ENCODE data around the gene NCKAP5. TPM values are rescaled to one million over a fixed set of nuclear protein-coding genes. Genes with fewer than 3 reads are reported as not detected.

Gene NCKAP5
- total and polyA plus RNA-seq, 2 donors = 1.9 to 2.0 TPM

DNA sequence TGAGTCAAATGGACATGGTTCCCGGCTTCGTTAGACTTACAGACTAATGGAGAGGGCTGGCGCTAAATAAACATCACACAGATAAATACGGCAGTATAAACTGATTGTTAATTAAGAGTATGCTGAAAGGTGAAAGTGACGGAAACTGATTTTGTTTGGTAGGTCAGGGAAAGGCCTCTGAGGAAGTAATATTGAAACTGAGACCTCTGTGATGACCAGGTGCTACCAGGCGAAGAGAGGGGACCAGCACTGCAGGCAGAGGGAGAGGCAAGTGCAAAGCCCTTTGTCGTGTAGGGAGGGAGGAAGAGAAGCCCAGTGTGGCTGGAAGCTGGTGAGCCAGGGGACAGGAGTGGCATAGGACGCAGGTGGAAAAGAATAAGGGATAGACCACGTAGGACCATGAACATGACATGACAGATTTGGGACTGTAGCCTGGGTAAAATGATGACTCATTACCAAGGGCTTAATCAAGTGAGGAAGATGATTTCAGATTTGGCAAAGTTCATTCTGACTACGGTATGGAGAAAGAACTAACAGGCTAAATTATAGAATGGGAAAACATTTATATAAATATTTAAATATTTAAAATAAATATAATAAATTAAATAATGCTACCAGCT lies 433.1 kb downstream of the NCKAP5 start:
- H3K4me1 ChIP-seq (ENCODE audit: control insufficient read depth in 2 of 2, insufficient read depth in 2 of 2, low read length in 2 of 2) = no peaks in the 10 kb centered on the region
- H3K9me3 ChIP-seq (ENCODE audit: control insufficient read depth in 2 of 2, insufficient read depth in 1 of 2, low read length in 1 of 2) = no peaks in the 10 kb centered on the region
- H3K27me3 ChIP-seq (ENCODE audit: control insufficient read depth in 2 of 2, insufficient read depth in 1 of 2, low read length in 1 of 2) = no peaks in the 10 kb centered on the region
- 93% methylated on average over 10 of the region's 10 CpGs for WGBS
- no peak overlapping the region for H3K4me3 ChIP-seq (ENCODE audit: low read length in 2 of 2)
- H3K36me3 ChIP-seq (ENCODE audit: control insufficient read depth in 2 of 2, insufficient read depth in 2 of 2, low read length in 1 of 2) = no peaks in the 10 kb centered on the region
- no peak for DNase-seq (ENCODE audit: low read depth in 6 of 9, low spot score in 9 of 9)
- no peak overlapping the region for H3K27ac ChIP-seq (ENCODE audit: low read depth in 1 of 2, low read length in 1 of 2)

- H3K27ac ChIP-seq (ENCODE audit: low read depth in 1 of 2, low read length in 1 of 2) = no peak overlapping the region
- WGBS = 57% methylated on average over 3 of the region's 3 CpGs
- H3K27me3 ChIP-seq (ENCODE audit: control insufficient read depth in 2 of 2, insufficient read depth in 1 of 2, low read length in 1 of 2) = no peaks in the 10 kb centered on the region
- H3K36me3 ChIP-seq (ENCODE audit: control insufficient read depth in 2 of 2, insufficient read depth in 2 of 2, low read length in 1 of 2) = no peaks in the 10 kb centered on the region
- no peak for DNase-seq (ENCODE audit: low read depth in 6 of 9, low spot score in 9 of 9)
- no peaks in the 10 kb centered on the region for H3K4me1 ChIP-seq (ENCODE audit: control insufficient read depth in 2 of 2, insufficient read depth in 2 of 2, low read length in 2 of 2)
- no peak overlapping the region for H3K4me3 ChIP-seq (ENCODE audit: low read length in 2 of 2)
- no peaks in the 10 kb centered on the region for H3K9me3 ChIP-seq (ENCODE audit: control insufficient read depth in 2 of 2, insufficient read depth in 1 of 2, low read length in 1 of 2)
Observed at GRCh38 chr2:133130548-133131246, 437.6 kb downstream of the NCKAP5 start.

- Histone ChIP-seq H3K4me1 (ENCODE audit: control insufficient read depth in 2 of 2, insufficient read depth in 2 of 2, low read length in 2 of 2) (no peaks in the 10 kb centered on the region), H3K36me3 (ENCODE audit: control insufficient read depth in 2 of 2, insufficient read depth in 2 of 2, low read length in 1 of 2) (no peaks in the 10 kb centered on the region), H3K9me3 (ENCODE audit: control insufficient read depth in 2 of 2, insufficient read depth in 1 of 2, low read length in 1 of 2) (no peaks in the 10 kb centered on the region), H3K27me3 (ENCODE audit: control insufficient read depth in 2 of 2, insufficient read depth in 1 of 2, low read length in 1 of 2) (no peaks in the 10 kb centered on the region), H3K27ac (ENCODE audit: low read depth in 1 of 2, low read length in 1 of 2) (no peak overlapping the region), H3K4me3 (ENCODE audit: low read length in 2 of 2) (no peak overlapping the region)
- DNase-seq (ENCODE audit: low read depth in 6 of 9, low spot score in 9 of 9) = no peak
- 87% methylated on average over 5 of the region's 5 CpGs for WGBS
Observed at GRCh38 chr2:133124446-133124845, 443.8 kb downstream of the NCKAP5 start.

GRCh38 chr2:133123904-133124303 lies 444.4 kb downstream of the NCKAP5 start:
- no peak overlapping the region for H3K4me3 ChIP-seq (ENCODE audit: low read length in 2 of 2)
- H3K27me3 ChIP-seq (ENCODE audit: control insufficient read depth in 2 of 2, insufficient read depth in 1 of 2, low read length in 1 of 2) = no peaks in the 10 kb centered on the region
- H3K36me3 ChIP-seq (ENCODE audit: control insufficient read depth in 2 of 2, insufficient read depth in 2 of 2, low read length in 1 of 2) = no peaks in the 10 kb centered on the region
- H3K9me3 ChIP-seq (ENCODE audit: control insufficient read depth in 2 of 2, insufficient read depth in 1 of 2, low read length in 1 of 2) = no peaks in the 10 kb centered on the region
- DNase-seq (ENCODE audit: low read depth in 6 of 9, low spot score in 9 of 9) = no peak
- H3K4me1 ChIP-seq (ENCODE audit: control insufficient read depth in 2 of 2, insufficient read depth in 2 of 2, low read length in 2 of 2) = no peaks in the 10 kb centered on the region
- 93% methylated on average over 5 of the region's 5 CpGs for WGBS
- H3K27ac ChIP-seq (ENCODE audit: low read depth in 1 of 2, low read length in 1 of 2) = no peak overlapping the region

DNA sequence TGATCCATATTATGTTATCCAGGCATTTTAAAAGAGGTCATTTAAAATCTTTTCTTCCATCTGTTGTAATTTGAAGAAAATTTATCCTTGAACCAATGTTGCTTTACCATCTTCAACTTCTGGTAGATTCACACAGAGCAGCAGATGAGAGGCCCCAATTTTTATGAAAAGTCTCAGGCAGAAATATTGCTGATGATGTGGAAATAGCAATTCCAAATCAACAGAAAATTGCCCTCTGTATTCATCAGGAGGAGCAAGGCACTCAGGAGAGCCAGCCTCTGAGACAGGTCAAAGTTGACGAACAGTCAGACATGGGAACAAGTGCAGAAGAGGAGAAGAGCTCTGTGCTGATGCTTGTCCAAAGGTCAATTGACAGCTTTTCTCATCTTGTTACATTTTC lies 444.9 kb downstream of the NCKAP5 start:
- Histone ChIP-seq H3K27ac (ENCODE audit: low read depth in 1 of 2, low read length in 1 of 2) (no peak overlapping the region), H3K27me3 (ENCODE audit: control insufficient read depth in 2 of 2, insufficient read depth in 1 of 2, low read length in 1 of 2) (no peaks in the 10 kb centered on the region), H3K36me3 (ENCODE audit: control insufficient read depth in 2 of 2, insufficient read depth in 2 of 2, low read length in 1 of 2) (no peaks in the 10 kb centered on the region), H3K4me3 (ENCODE audit: low read length in 2 of 2) (no peak overlapping the region), H3K4me1 (ENCODE audit: control insufficient read depth in 2 of 2, insufficient read depth in 2 of 2, low read length in 2 of 2) (no peaks in the 10 kb centered on the region), H3K9me3 (ENCODE audit: control insufficient read depth in 2 of 2, insufficient read depth in 1 of 2, low read length in 1 of 2) (no peaks in the 10 kb centered on the region)
- 100% methylated on average over 1 of the region's 1 CpG for WGBS
- DNase-seq (ENCODE audit: low read depth in 6 of 9, low spot score in 9 of 9) = no peak

- Histone ChIP-seq H3K27me3 (ENCODE audit: control insufficient read depth in 2 of 2, insufficient read depth in 1 of 2, low read length in 1 of 2) (no peaks in the 10 kb centered on the region), H3K27ac (ENCODE audit: low read depth in 1 of 2, low read length in 1 of 2) (no peak overlapping the region), H3K36me3 (ENCODE audit: control insufficient read depth in 2 of 2, insufficient read depth in 2 of 2, low read length in 1 of 2) (no peaks in the 10 kb centered on the region), H3K9me3 (ENCODE audit: control insufficient read depth in 2 of 2, insufficient read depth in 1 of 2, low read length in 1 of 2) (no peaks in the 10 kb centered on the region), H3K4me1 (ENCODE audit: control insufficient read depth in 2 of 2, insufficient read depth in 2 of 2, low read length in 2 of 2) (no peaks in the 10 kb centered on the region), H3K4me3 (ENCODE audit: low read length in 2 of 2) (no peak overlapping the region)
- DNase-seq (ENCODE audit: low read depth in 6 of 9, low spot score in 9 of 9) = no peak
- 59% methylated on average over 1 of the region's 1 CpG for WGBS
Observed at GRCh38 chr2:133122529-133122928, 445.7 kb downstream of the NCKAP5 start.

DNA sequence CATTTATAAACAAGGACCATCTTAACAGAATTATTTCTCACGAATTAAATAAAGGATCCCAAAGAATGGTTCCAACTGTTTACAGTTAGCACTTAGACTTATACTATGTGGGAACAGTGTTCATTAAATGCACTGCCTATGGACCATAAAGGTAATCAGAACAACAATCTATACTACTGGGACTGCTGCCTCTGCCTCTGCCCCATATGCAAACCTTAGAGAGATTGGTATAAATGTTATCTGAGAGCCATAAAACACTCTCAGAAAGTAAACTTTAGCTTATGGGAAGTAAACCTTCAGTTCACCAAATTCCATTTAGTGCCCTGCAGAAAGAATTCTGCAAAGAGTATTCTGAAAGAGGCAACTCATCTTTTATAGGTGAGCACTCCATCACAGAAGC lies 448.0 kb downstream of the NCKAP5 start:
- 87% methylated on average over 1 of the region's 1 CpG for WGBS
- no peaks in the 10 kb centered on the region for H3K4me1 ChIP-seq (ENCODE audit: control insufficient read depth in 2 of 2, insufficient read depth in 2 of 2, low read length in 2 of 2)
- no peak for DNase-seq (ENCODE audit: low read depth in 6 of 9, low spot score in 9 of 9)
- H3K4me3 ChIP-seq (ENCODE audit: low read length in 2 of 2) = no peak overlapping the region
- H3K36me3 ChIP-seq (ENCODE audit: control insufficient read depth in 2 of 2, insufficient read depth in 2 of 2, low read length in 1 of 2) = no peaks in the 10 kb centered on the region
- H3K27me3 ChIP-seq (ENCODE audit: control insufficient read depth in 2 of 2, insufficient read depth in 1 of 2, low read length in 1 of 2) = no peaks in the 10 kb centered on the region
- no peaks in the 10 kb centered on the region for H3K9me3 ChIP-seq (ENCODE audit: control insufficient read depth in 2 of 2, insufficient read depth in 1 of 2, low read length in 1 of 2)
- H3K27ac ChIP-seq (ENCODE audit: low read depth in 1 of 2, low read length in 1 of 2) = no peak overlapping the region

DNA sequence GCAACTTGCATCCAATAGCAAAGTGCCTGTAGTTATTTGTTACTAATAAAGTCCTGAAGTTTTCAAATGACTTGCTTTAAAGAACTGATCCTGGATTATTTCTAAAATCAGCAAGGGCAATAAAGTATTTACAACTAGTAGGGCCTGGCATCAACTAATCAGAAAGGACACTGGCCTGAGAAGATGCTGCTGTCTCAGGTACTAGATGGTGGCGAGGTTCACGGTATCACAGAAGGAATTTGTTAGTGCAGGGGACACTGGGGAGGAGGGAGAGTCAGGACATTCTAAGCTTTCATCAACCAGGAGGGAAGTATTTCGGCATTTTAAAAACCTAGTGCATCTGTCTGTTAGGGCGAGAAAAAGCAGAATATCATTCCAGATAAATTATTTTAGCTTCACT lies 458.1 kb downstream of the NCKAP5 start:
- Histone ChIP-seq H3K27ac (ENCODE audit: low read depth in 1 of 2, low read length in 1 of 2) (no peak overlapping the region), H3K36me3 (ENCODE audit: control insufficient read depth in 2 of 2, insufficient read depth in 2 of 2, low read length in 1 of 2) (no peaks in the 10 kb centered on the region), H3K4me1 (ENCODE audit: control insufficient read depth in 2 of 2, insufficient read depth in 2 of 2, low read length in 2 of 2) (no peaks in the 10 kb centered on the region), H3K27me3 (ENCODE audit: control insufficient read depth in 2 of 2, insufficient read depth in 1 of 2, low read length in 1 of 2) (no peaks in the 10 kb centered on the region), H3K9me3 (ENCODE audit: control insufficient read depth in 2 of 2, insufficient read depth in 1 of 2, low read length in 1 of 2) (no peaks in the 10 kb centered on the region), H3K4me3 (ENCODE audit: low read length in 2 of 2) (no peak overlapping the region)
- no peak for DNase-seq (ENCODE audit: low read depth in 6 of 9, low spot score in 9 of 9)
- 95% methylated on average over 4 of the region's 4 CpGs for WGBS

GRCh38 chr2:133109772-133110171 lies 458.5 kb downstream of the NCKAP5 start:
- H3K4me1 ChIP-seq (ENCODE audit: control insufficient read depth in 2 of 2, insufficient read depth in 2 of 2, low read length in 2 of 2) = no peaks in the 10 kb centered on the region
- H3K4me3 ChIP-seq (ENCODE audit: low read length in 2 of 2) = no peak overlapping the region
- no peak overlapping the region for H3K27ac ChIP-seq (ENCODE audit: low read depth in 1 of 2, low read length in 1 of 2)
- DNase-seq (ENCODE audit: low read depth in 6 of 9, low spot score in 9 of 9) = no peak
- whole genome bisulfite sequencing = 94% methylated on average over 4 of the region's 4 CpGs
- H3K36me3 ChIP-seq (ENCODE audit: control insufficient read depth in 2 of 2, insufficient read depth in 2 of 2, low read length in 1 of 2) = no peaks in the 10 kb centered on the region
- no peaks in the 10 kb centered on the region for H3K9me3 ChIP-seq (ENCODE audit: control insufficient read depth in 2 of 2, insufficient read depth in 1 of 2, low read length in 1 of 2)
- no peaks in the 10 kb centered on the region for H3K27me3 ChIP-seq (ENCODE audit: control insufficient read depth in 2 of 2, insufficient read depth in 1 of 2, low read length in 1 of 2)

Measured in thymus (tissue), 11 donors.